Neural cell (in vitro differentiated cells): ENCODE results near the gene BCL3. TPM values are rescaled to one million over a fixed set of nuclear protein-coding genes. Genes with fewer than 3 reads are reported as not detected.

Experiments used
- H2AFZ ChIP-seq: fragments of 200-600, 300-800 bp; sonication (generic), shearing (Covaris generic); 2 replicates; pipeline ENCODE4 v1.6.0; 2014; ENCODE audit warnings: low read depth, mild to moderate bottlenecking, antibody characterized with exemption, low read length, moderate library complexity
- H3F3A ChIP-seq: fragments of 200-600 bp; shearing (Covaris generic); 2 replicates; pipeline ENCODE4 v1.6.1; 2016; ENCODE audit warnings: mild to moderate bottlenecking, moderate library complexity, mixed read lengths, antibody characterized with exemption, low read length; ENCODE audit not compliant: insufficient read depth, poor library complexity, severe bottlenecking
- H3K27ac ChIP-seq: fragments of 200-600, 300-800 bp; sonication (generic), shearing (Covaris generic); 2 replicates; pipeline ENCODE4 v1.5.1; 2014; ENCODE audit warnings: mild to moderate bottlenecking, low read length, moderate library complexity
- H3K27me3 ChIP-seq: fragments of 300-800, 200-600 bp; sonication (generic), shearing (Covaris generic); 2 replicates; pipeline ENCODE4 v1.6.0; 2014; ENCODE audit warnings: mild to moderate bottlenecking, low read depth, low read length, moderate library complexity; ENCODE audit not compliant: insufficient read depth
- H3K36me3 ChIP-seq: fragments of 300-800, 200-600 bp; sonication (generic), shearing (Covaris generic); 2 replicates; pipeline ENCODE4 v1.5.1; 2014; ENCODE audit warnings: mild to moderate bottlenecking, antibody characterized with exemption, low read length, moderate library complexity; ENCODE audit not compliant: insufficient read depth
- H3K4me2 ChIP-seq: fragments of 300-800, 200-600 bp; sonication (generic), shearing (Covaris generic); 2 replicates; pipeline ENCODE4 v1.6.0; 2014; ENCODE audit warnings: mild to moderate bottlenecking, low read length
- H3K4me3 ChIP-seq: fragments of 300-800, 200-600 bp; sonication (generic), shearing (Covaris generic); 2 replicates; pipeline ENCODE4 v1.5.1; 2014; ENCODE audit warnings: mild to moderate bottlenecking, low read length, moderate library complexity
- H3K79me2 ChIP-seq: fragments of 200-600 bp; shearing (Covaris generic); replicated peaks from 2 replicates; pipeline ENCODE4 v1.6.0; 2014; ENCODE audit warnings: mild to moderate bottlenecking, low read length, moderate library complexity; ENCODE audit not compliant: insufficient read depth
- H3K9ac ChIP-seq: fragments of 300-800, 200-600 bp; sonication (generic), shearing (Covaris generic); 2 replicates; pipeline ENCODE4 v1.6.1; 2016; ENCODE audit warnings: mild to moderate bottlenecking, low read length, mixed read lengths
- H3K9me2 ChIP-seq: fragments of 200-600 bp; shearing (Covaris generic); 2 replicates; pipeline ENCODE4 v1.6.1; 2016; ENCODE audit warnings: mild to moderate bottlenecking, low read length, mixed read lengths; ENCODE audit not compliant: insufficient read depth
- H3K9me3 ChIP-seq: fragments of 200-600, 300-800 bp; sonication (generic), shearing (Covaris generic); 2 replicates; pipeline ENCODE4 v1.6.1; 2016; ENCODE audit warnings: mild to moderate bottlenecking, mixed run types, low read length, moderate library complexity, mixed read lengths
- H4K20me1 ChIP-seq: fragments of 200-600 bp; shearing (Covaris generic); 2 replicates; pipeline ENCODE4 v1.6.1; 2016; ENCODE audit warnings: mild to moderate bottlenecking, mixed run types; ENCODE audit not compliant: insufficient read depth
- EP300 ChIP-seq: fragments of 450-650 bp; conservative IDR thresholded peaks from 2 replicates; pipeline ENCODE4 v1.6.1; 2014; ENCODE audit warnings: antibody characterized with exemption, mild to moderate bottlenecking, moderate library complexity; ENCODE audit not compliant: poor library complexity, severe bottlenecking
- EZH2 ChIP-seq: fragments of 200-600, 300-800 bp; shearing (Covaris generic), sonication (generic); IDR thresholded peaks from 2 replicates; pipeline ENCODE4 v1.6.1; 2014; ENCODE audit warnings: antibody characterized with exemption, low read length, borderline replicate concordance, mild to moderate bottlenecking; ENCODE audit not compliant: insufficient read depth, poor library complexity, severe bottlenecking
- MXI1 ChIP-seq: fragments of 450-650 bp; conservative IDR thresholded peaks from 2 replicates; pipeline ENCODE4 v1.6.1; 2014; ENCODE audit warnings: antibody characterized with exemption, mild to moderate bottlenecking; ENCODE audit not compliant: poor library complexity, severe bottlenecking
- POLR2AphosphoS5 ChIP-seq: IDR thresholded peaks from 2 replicates; pipeline ENCODE4 v1.6.1; 2012
- RAD21 ChIP-seq: fragments of 450-650 bp; conservative IDR thresholded peaks from 2 replicates; pipeline ENCODE4 v1.6.1; 2014; ENCODE audit warnings: antibody characterized with exemption, mild to moderate bottlenecking, moderate library complexity
- REST ChIP-seq: IDR thresholded peaks from 2 replicates; pipeline ENCODE4 v1.6.1; 2012; ENCODE audit warnings: borderline replicate concordance
- SMC3 ChIP-seq: fragments of 450-650 bp; conservative IDR thresholded peaks from 2 replicates; pipeline ENCODE4 v1.6.1; 2014; ENCODE audit warnings: antibody characterized with exemption, mild to moderate bottlenecking, moderate library complexity; ENCODE audit not compliant: poor library complexity
- TAF1 ChIP-seq: IDR thresholded peaks from 2 replicates; pipeline ENCODE4 v1.6.1; 2012; ENCODE audit warnings: low read depth
- polyA plus RNA-seq: library from polyadenylated mRNA; depleted of rRNA; stranded (reverse); fragments of >200 nt; gene quantifications from 2 replicates; pipeline ENCODE4 v1.2.3, GENCODE V29; 2014
- TF ChIP-seq, protein P1 (sequence below): fragments of 450-650 bp; IDR thresholded peaks from 2 replicates; pipeline ENCODE4 v1.5.1; 2014; ENCODE audit warnings: antibody characterized with exemption, mild to moderate bottlenecking, moderate library complexity; ENCODE audit not compliant: poor library complexity, severe bottlenecking

The BCL3 gene
- polyA plus RNA-seq, 1 donor from 2014 or later = 0.48 TPM

DNA sequence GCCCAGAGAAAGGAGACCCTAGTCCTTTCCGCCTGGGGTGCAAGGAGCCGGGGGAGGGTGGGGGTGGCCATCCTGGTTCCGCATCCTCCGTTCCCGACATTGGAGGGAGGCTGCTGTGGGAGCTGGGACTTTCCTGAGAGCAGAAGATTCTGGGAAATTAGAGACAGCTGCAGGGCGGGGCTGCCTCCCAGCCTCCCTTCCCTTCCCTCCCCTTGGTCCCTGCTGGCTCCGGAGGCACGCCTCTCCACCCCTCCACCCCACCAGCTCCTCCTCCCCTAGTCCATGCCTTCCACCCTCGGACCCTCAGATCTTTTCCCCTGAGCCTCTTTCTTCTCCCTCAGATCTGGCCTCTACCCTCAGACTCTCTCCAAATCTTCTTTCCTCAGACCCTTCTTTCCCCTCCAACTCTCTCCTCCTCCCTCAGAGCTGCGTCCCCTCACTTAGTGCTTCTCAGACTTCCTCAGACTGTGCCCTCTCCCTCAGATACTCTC is 3.1 kb upstream of the BCL3 start (continued):
- TF ChIP-seq, protein P1, sequence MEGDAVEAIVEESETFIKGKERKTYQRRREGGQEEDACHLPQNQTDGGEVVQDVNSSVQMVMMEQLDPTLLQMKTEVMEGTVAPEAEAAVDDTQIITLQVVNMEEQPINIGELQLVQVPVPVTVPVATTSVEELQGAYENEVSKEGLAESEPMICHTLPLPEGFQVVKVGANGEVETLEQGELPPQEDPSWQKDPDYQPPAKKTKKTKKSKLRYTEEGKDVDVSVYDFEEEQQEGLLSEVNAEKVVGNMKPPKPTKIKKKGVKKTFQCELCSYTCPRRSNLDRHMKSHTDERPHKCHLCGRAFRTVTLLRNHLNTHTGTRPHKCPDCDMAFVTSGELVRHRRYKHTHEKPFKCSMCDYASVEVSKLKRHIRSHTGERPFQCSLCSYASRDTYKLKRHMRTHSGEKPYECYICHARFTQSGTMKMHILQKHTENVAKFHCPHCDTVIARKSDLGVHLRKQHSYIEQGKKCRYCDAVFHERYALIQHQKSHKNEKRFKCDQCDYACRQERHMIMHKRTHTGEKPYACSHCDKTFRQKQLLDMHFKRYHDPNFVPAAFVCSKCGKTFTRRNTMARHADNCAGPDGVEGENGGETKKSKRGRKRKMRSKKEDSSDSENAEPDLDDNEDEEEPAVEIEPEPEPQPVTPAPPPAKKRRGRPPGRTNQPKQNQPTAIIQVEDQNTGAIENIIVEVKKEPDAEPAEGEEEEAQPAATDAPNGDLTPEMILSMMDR = no peak
- TF ChIP-seq MXI1 (no peak), TAF1 (no peak)

DNA sequence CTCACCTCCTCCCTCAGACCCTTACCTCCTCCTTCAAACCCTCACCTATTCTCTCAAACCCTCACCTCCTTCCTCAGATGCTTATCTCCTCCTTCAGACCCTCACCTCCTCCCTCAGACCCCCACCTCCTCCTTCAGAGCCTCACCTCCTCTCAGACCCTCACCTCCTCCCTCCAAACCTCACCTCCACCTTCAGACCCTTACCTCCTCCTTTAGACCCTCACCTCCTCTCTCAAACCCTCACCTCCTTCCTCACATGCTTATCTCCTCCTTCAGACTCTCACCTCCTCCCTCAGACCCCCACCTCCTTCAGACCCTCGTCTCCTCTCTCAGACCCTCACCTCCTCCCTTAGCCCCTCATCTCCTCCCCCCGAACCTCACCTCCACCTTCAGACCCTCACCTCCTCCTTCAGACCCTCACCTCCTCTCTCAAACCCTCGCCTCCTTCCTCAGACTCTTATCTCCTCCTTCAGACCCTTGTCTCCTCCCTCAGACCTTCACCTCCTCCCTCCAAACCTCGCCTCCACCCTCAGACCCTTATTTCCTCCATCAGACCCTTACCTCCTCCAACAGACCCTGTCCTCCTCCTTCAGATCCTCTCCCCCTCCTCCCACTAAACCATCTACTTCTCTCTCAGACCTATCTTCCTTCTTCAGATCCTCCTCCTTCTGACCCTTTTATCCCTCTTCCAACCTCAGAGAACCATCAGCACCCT is 2.5 kb upstream of the BCL3 start:
- no peak overlapping the region for H3K4me2 ChIP-seq
- no peaks in the 10 kb centered on the region for H3K9me3 ChIP-seq
- H3K27ac ChIP-seq = no peak overlapping the region
- no peaks in the 10 kb centered on the region for H3K9me2 ChIP-seq
- no peaks in the 10 kb centered on the region for H4K20me1 ChIP-seq
- H3K79me2 ChIP-seq = no peaks in the 10 kb centered on the region
- H3K36me3 ChIP-seq = no peaks in the 10 kb centered on the region
- no peaks in the 10 kb centered on the region for H3F3A ChIP-seq
- H3K4me3 ChIP-seq = no peak overlapping the region
- no peak overlapping the region for H2AFZ ChIP-seq
- H3K9ac ChIP-seq = no peak overlapping the region
- peaks cover 58% of the 10 kb centered on the region for H3K27me3 ChIP-seq
- TF ChIP-seq RAD21 = no peak

DNA sequence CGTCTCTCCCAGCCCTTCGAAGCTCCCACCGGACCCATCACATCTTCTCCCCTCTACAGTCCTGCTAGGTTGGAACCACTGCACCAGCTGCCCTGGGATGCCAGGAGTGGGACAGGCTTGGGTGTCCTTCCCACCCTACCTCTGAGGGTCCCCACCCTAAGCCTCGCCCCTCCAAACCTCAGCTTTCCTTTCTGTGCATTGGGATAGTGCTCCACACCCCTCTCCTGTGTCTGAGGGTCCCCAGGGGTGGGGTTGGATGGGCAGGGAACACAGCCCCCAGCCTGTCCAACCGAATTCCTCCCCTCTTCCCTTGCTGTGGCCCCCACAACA is 1.9 kb upstream of the BCL3 start:
- Histone ChIP-seq H3K79me2 (no peaks in the 10 kb centered on the region), H3K9me2 (no peaks in the 10 kb centered on the region), H4K20me1 (no peaks in the 10 kb centered on the region), H3K4me2 (no peak overlapping the region), H3K9ac (no peak overlapping the region), H2AFZ (no peak overlapping the region), H3K9me3 (no peaks in the 10 kb centered on the region), H3K4me3 (no peak overlapping the region), H3K27ac (no peak overlapping the region), H3K36me3 (no peaks in the 10 kb centered on the region), H3K27me3 (peaks cover 62% of the 10 kb centered on the region), H3F3A (no peaks in the 10 kb centered on the region)
- TF ChIP-seq REST (no peak), POLR2AphosphoS5 (no peak), TAF1 (no peak), MXI1 (no peak), RAD21 (no peak), SMC3 (no peak), EZH2 (no peak), EP300 (no peak)
- TF ChIP-seq, protein P1 = no peak
